H9 (cell line): ENCODE measurements around the gene FAM3A. TPM values are rescaled to one million over a fixed set of nuclear protein-coding genes. Genes with fewer than 3 reads are reported as not detected.

Experiments
- DNase-seq: peaks from one replicate; pipeline ENCODE4 v3.0.0-alpha.2; 2017
- H2AFZ ChIP-seq: one replicate; pipeline ENCODE4 v1.6.1; 2013; ENCODE audit warnings: mild to moderate bottlenecking, low read length, control low read depth, moderate library complexity
- H2AK5ac ChIP-seq: 2 replicates; pipeline ENCODE4 v1.6.1; 2013; ENCODE audit warnings: low read length, control low read depth, mixed read lengths; ENCODE audit not compliant: insufficient read length
- H2BK120ac ChIP-seq: one replicate; pipeline ENCODE4 v1.6.1; 2013; ENCODE audit warnings: low read depth, mild to moderate bottlenecking, low read length, control low read depth, inconsistent platforms; ENCODE audit not compliant: poor library complexity, severe bottlenecking
- H2BK12ac ChIP-seq: 2 replicates; pipeline ENCODE4 v1.6.1; 2013; ENCODE audit warnings: low read length, control low read depth, mixed read lengths, low read depth; ENCODE audit not compliant: insufficient read length
- H2BK15ac ChIP-seq: 2 replicates; pipeline ENCODE4 v1.6.1; 2013; ENCODE audit warnings: low read depth, low read length, control low read depth
- H2BK20ac ChIP-seq: one replicate; pipeline ENCODE4 v1.6.1; 2013; ENCODE audit warnings: low read depth, mild to moderate bottlenecking, low read length, control low read depth, inconsistent platforms; ENCODE audit not compliant: poor library complexity, severe bottlenecking
- H2BK5ac ChIP-seq: 2 replicates; pipeline ENCODE4 v1.6.1; 2013; ENCODE audit warnings: low read length, control low read depth, mixed read lengths; ENCODE audit not compliant: insufficient read length
- H3K14ac ChIP-seq: 2 replicates; pipeline ENCODE4 v1.6.1; 2013; ENCODE audit warnings: low read length, control low read depth; ENCODE audit not compliant: insufficient read depth
- H3K18ac ChIP-seq: 2 replicates; pipeline ENCODE4 v1.6.1; 2013; ENCODE audit warnings: low read depth, mild to moderate bottlenecking, mixed read lengths, low read length, control low read depth; ENCODE audit not compliant: insufficient read length
- H3K23ac ChIP-seq: 2 replicates; pipeline ENCODE4 v1.6.1; 2013; ENCODE audit warnings: low read length, control low read depth, mixed read lengths, low read depth; ENCODE audit not compliant: insufficient read length
- H3K23me2 ChIP-seq: 2 replicates; pipeline ENCODE4 v1.6.1; 2013; ENCODE audit warnings: low read depth, mild to moderate bottlenecking, mixed read lengths, low read length, control low read depth; ENCODE audit not compliant: insufficient read length, poor library complexity, severe bottlenecking
- H3K27ac ChIP-seq: 2 replicates; pipeline ENCODE4 v1.5.1; 2013; ENCODE audit warnings: low read length, control low read depth, mixed read lengths, low read depth; ENCODE audit not compliant: insufficient read length
- H3K27me3 ChIP-seq: 2 replicates; pipeline ENCODE4 v1.6.1; 2013; ENCODE audit warnings: low read length, control low read depth, inconsistent platforms; ENCODE audit not compliant: insufficient read depth
- H3K4ac ChIP-seq: 2 replicates; pipeline ENCODE4 v1.6.1; 2013; ENCODE audit warnings: low read depth, mild to moderate bottlenecking, control low read depth, inconsistent platforms, low read length, moderate library complexity
- H3K4me1 ChIP-seq: 2 replicates; pipeline ENCODE4 v1.6.1; 2013; ENCODE audit warnings: low read length, control low read depth, inconsistent platforms; ENCODE audit not compliant: insufficient read depth
- H3K4me2 ChIP-seq: 2 replicates; pipeline ENCODE4 v1.6.1; 2013; ENCODE audit warnings: low read length, control low read depth, mixed read lengths; ENCODE audit not compliant: insufficient read length, insufficient read depth
- H3K56ac ChIP-seq: 2 replicates; pipeline ENCODE4 v1.6.1; 2013; ENCODE audit warnings: low read depth, mild to moderate bottlenecking, mixed read lengths, low read length, control low read depth; ENCODE audit not compliant: insufficient read length
- H3K79me1 ChIP-seq: 2 replicates; pipeline ENCODE4 v1.6.1; 2013; ENCODE audit warnings: low read depth, mild to moderate bottlenecking, moderate library complexity, low read length, control low read depth, inconsistent platforms; ENCODE audit not compliant: insufficient read depth, poor library complexity, severe bottlenecking
- H3K79me2 ChIP-seq: 2 replicates; pipeline ENCODE4 v1.6.1; 2013; ENCODE audit warnings: low read length, control low read depth, inconsistent platforms; ENCODE audit not compliant: insufficient read depth
- H3K9ac ChIP-seq: 2 replicates; pipeline ENCODE4 v1.6.1; 2013; ENCODE audit warnings: low read length, control low read depth, mixed read lengths; ENCODE audit not compliant: insufficient read length; ENCODE audit errors: extremely low read depth
- H3K9me3 ChIP-seq: one replicate; pipeline ENCODE4 v1.6.1; 2013; ENCODE audit warnings: low read depth, low read length, inconsistent platforms; ENCODE audit not compliant: control insufficient read depth
- H3T11ph ChIP-seq: one replicate; pipeline ENCODE4 v1.6.1; 2013; ENCODE audit warnings: mild to moderate bottlenecking, low read length, control low read depth, inconsistent platforms
- H4K20me1 ChIP-seq: one replicate; pipeline ENCODE4 v1.6.1; 2013; ENCODE audit not compliant: control insufficient read depth, insufficient read length, insufficient read depth
- H4K5ac ChIP-seq: 2 replicates; pipeline ENCODE4 v1.6.1; 2013; ENCODE audit warnings: low read depth, mild to moderate bottlenecking, mixed read lengths, low read length, control low read depth; ENCODE audit not compliant: insufficient read length
- H4K8ac ChIP-seq: replicated peaks from 2 replicates; pipeline ENCODE4 v1.6.1; 2013; ENCODE audit warnings: low read length, control low read depth, mixed read lengths, low read depth; ENCODE audit not compliant: insufficient read length
- H4K91ac ChIP-seq: 2 replicates; pipeline ENCODE4 v1.6.1; 2013; ENCODE audit warnings: low read depth, mild to moderate bottlenecking, moderate library complexity, mixed read lengths, low read length, control low read depth; ENCODE audit not compliant: insufficient read length
- H3K27ac Mint-ChIP-seq, 3 experiments: 2 replicates in 2 of 3; 3 replicates in 1 of 3; pipeline ENCODE4 v1.8.0; 2020 to 2021; ENCODE audit warnings: mixed read lengths in 3 of 3, mild to moderate bottlenecking in 1 of 3, moderate library complexity in 1 of 3
- H3K27me3 Mint-ChIP-seq: 2 replicates; pipeline ENCODE4 v1.8.0; 2021; ENCODE audit warnings: low read depth, mild to moderate bottlenecking, moderate library complexity, mixed read lengths
- H3K36me3 Mint-ChIP-seq, 3 experiments: 2 replicates in 2 of 3; 3 replicates in 1 of 3; pipeline ENCODE4 v1.8.0; 2020 to 2021; ENCODE audit warnings: low read depth in 3 of 3, mixed read lengths in 3 of 3; ENCODE audit not compliant: insufficient read depth in 1 of 3
- H3K4me1 Mint-ChIP-seq, 2 experiments: 2 replicates each; pipeline ENCODE4 v1.8.0; 2020; ENCODE audit warnings: mixed read lengths in 2 of 2
- H3K4me3 Mint-ChIP-seq, 2 experiments: 2 replicates in 1 of 2; 3 replicates in 1 of 2; pipeline ENCODE4 v1.8.0; 2020 to 2021; ENCODE audit warnings: mild to moderate bottlenecking in 2 of 2, mixed read lengths in 2 of 2, moderate library complexity in 1 of 2
- H3K9me3 Mint-ChIP-seq, 2 experiments: 2 replicates in 1 of 2; 3 replicates in 1 of 2; pipeline ENCODE4 v1.8.0; 2020; ENCODE audit warnings: mild to moderate bottlenecking in 2 of 2, mixed read lengths in 2 of 2, moderate library complexity in 1 of 2
- WGBS: extraction: QIAGEN DNeasy Blood & Tissue Kit; methylation state at CpG from one replicate; pipeline ENCODE4 v1.1.7; 2013; ENCODE audit warnings: missing lambda C conversion rate, low lambda C conversion rate, mixed read lengths; ENCODE audit not compliant: insufficient read length; ENCODE audit errors: extremely low coverage; 5-methylcytosine and 5-hydroxymethylcytosine counted together
- total RNA-seq: library from RNA; stranded (reverse); gene quantifications from 2 replicates; pipeline ENCODE4 v1.2.1, GENCODE V29; 2021
- TF ChIP-seq, protein P1 (sequence below): fragments of 200-600 bp; sonication (generic); conservative IDR thresholded peaks from 3 replicates; pipeline ENCODE4 v1.8.0; 2021; ENCODE audit warnings: antibody characterized with exemption, mild to moderate bottlenecking

FAM3A gene
- total RNA-seq, 1 experiment from 2014 or later, result 22.8 TPM

DNA sequence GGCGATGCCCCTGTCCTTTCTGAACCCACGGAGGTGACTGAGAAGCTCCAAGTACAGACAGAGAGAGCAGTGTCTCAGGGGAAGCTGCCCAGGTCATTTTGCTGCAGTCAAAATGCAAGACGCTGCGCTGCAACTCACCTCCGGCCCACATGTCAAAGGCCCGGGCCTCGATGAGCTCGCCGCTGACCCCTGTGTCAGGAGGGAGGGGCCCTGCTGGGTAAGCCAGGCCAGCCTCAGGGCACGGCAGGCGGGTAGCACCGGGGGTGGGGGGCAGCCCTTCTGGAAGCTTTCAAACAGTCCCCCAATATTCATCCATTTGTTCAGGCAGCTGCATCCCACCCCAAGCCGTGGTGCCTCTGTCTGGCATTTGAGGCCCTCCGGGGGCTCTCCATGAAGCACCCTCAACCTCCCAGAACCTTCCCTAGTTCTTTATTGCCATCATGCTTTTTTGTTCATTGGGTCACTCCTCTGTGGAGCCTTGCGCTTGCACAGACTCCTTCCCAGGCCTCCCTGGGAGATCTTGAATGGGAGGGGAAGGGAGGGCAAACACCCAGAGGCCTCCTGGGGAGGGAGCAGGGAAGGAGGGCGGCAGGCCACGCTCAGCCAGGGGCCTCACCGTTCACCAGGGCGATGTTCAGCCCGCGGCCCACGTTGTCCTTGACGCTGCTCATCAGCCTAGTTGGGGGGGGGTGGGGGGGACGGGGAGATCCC is 8.2 kb downstream of the FAM3A start:
- Histone ChIP-seq H3K79me1 (no peaks in the 10 kb centered on the region), H3K23me2 (no peaks in the 10 kb centered on the region), H3K4ac (no peak overlapping the region), H2AFZ (no peak overlapping the region), H3K56ac (no peak overlapping the region), H3K27me3 (no peaks in the 10 kb centered on the region), H3K9me3 (peaks cover 15% of the 10 kb centered on the region), H2BK12ac (no peak overlapping the region), H4K8ac (no peak overlapping the region), H3T11ph (no peak overlapping the region), H3K4me1 (no peaks in the 10 kb centered on the region), H3K4me2 (no peak overlapping the region), H3K79me2 (no peaks in the 10 kb centered on the region), H4K91ac (no peak overlapping the region), H3K9ac (no peak overlapping the region), H2BK20ac (no peak overlapping the region), H3K18ac (no peak overlapping the region), H2BK15ac (no peak overlapping the region), H4K5ac (no peak overlapping the region), H2BK5ac (no peak overlapping the region), H4K20me1 (no peaks in the 10 kb centered on the region), H2AK5ac (no peak overlapping the region), H3K14ac (no peak overlapping the region), H3K27ac (no peak overlapping the region), H2BK120ac (no peak overlapping the region), H3K23ac (no peak overlapping the region)
- TF ChIP-seq, protein P1, sequence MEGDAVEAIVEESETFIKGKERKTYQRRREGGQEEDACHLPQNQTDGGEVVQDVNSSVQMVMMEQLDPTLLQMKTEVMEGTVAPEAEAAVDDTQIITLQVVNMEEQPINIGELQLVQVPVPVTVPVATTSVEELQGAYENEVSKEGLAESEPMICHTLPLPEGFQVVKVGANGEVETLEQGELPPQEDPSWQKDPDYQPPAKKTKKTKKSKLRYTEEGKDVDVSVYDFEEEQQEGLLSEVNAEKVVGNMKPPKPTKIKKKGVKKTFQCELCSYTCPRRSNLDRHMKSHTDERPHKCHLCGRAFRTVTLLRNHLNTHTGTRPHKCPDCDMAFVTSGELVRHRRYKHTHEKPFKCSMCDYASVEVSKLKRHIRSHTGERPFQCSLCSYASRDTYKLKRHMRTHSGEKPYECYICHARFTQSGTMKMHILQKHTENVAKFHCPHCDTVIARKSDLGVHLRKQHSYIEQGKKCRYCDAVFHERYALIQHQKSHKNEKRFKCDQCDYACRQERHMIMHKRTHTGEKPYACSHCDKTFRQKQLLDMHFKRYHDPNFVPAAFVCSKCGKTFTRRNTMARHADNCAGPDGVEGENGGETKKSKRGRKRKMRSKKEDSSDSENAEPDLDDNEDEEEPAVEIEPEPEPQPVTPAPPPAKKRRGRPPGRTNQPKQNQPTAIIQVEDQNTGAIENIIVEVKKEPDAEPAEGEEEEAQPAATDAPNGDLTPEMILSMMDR, result no peak
- DNase-seq, result no peak
- Mint-ChIP-seq H3K27me3 (no peaks in the 10 kb centered on the region; the same call in 1 of the 2 replicates), H3K4me1 (no peaks in the 10 kb centered on the region), H3K27ac (no peak overlapping the region), H3K4me3 (no peak overlapping the region), H3K9me3 (peaks cover 65 to 74% of the 10 kb centered on the region in 2 experiments), H3K36me3 (peaks cover 30 to 44% (median 34%) of the 10 kb centered on the region in 3 experiments)
- no CpG with 5 or more reads among the region's 24 CpGs for WGBS
